Measurements from ENCODE around the gene DIS3L2.

DNA sequence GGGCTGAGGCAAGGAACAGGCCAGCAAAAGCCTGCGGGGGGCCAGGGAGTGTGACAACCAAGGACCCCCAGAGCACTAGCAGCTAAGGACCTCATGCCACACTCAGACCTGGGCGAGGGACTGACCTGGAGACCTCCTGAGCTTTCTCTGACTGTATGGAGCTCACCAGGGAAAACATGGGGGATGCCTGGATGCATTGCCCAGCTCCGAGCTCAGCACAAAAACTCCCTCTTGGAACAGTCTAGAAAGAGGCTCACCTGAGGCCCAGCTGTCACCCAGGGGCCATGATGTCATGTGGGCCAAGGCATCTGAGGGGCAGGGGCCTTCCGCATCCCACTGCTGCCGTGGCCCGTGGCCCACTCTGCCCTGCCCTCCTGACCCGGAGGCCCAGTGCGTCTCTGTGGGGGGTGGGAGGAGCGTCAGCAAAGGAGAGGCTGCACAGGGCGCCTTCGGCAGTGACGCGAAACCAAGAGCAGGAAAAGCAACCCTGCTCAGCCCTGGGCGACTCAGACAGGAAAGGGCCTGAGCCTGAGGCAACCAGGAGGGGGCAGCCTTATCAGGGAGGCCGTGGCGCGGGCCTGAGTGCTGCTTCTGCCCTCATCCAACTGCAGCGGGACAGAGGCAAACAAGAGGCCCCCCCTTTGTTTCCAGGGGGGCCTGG lies 359.8 kb downstream of the DIS3L2 start:
- TF ChIP-seq, protein P1, sequence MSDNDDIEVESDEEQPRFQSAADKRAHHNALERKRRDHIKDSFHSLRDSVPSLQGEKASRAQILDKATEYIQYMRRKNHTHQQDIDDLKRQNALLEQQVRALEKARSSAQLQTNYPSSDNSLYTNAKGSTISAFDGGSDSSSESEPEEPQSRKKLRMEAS (CRISPR knock-in tag; IDR thresholded peaks at IDR 0.05): no peak
- TF ChIP-seq CREB1 (CRISPR knock-in tag; IDR thresholded peaks at IDR 0.05) (no peak), CTCF (IDR thresholded peaks at IDR 0.05) (no peak; the same call in 1 of the 2 replicates)

All from WTC11 (cell line).